Measurements from ENCODE around the gene FARP2.

DNA sequence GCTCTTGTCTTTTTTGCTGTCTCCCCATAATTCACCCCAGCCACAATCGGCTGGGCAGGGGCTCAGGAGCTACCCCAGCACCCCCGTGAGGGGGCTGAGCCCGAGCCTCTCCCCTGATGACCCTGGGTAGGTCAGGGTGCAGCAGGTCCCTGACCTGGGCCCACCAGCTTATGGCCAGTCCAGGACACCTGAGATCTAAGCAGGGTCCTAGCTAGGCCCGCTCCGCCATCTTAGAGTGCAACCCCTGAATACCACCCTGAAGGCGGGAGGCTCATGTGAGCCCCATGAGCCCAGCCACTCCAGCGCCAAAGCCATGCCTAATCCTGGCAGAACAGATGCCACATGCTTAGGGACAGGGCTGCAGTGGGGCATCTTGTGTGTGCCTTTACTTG is 136.1 kb downstream of the FARP2 start:
- TF ChIP-seq CEBPB (IDR thresholded peaks at IDR 0.05; ENCODE audit: low read depth, low read length) (no peak), MXI1 (IDR thresholded peaks at IDR 0.05; ENCODE audit: borderline replicate concordance, low read depth, low read length) (no peak)
- TF ChIP-seq, protein P1, sequence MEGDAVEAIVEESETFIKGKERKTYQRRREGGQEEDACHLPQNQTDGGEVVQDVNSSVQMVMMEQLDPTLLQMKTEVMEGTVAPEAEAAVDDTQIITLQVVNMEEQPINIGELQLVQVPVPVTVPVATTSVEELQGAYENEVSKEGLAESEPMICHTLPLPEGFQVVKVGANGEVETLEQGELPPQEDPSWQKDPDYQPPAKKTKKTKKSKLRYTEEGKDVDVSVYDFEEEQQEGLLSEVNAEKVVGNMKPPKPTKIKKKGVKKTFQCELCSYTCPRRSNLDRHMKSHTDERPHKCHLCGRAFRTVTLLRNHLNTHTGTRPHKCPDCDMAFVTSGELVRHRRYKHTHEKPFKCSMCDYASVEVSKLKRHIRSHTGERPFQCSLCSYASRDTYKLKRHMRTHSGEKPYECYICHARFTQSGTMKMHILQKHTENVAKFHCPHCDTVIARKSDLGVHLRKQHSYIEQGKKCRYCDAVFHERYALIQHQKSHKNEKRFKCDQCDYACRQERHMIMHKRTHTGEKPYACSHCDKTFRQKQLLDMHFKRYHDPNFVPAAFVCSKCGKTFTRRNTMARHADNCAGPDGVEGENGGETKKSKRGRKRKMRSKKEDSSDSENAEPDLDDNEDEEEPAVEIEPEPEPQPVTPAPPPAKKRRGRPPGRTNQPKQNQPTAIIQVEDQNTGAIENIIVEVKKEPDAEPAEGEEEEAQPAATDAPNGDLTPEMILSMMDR (conservative IDR thresholded peaks at IDR 0.05; ENCODE audit: low read depth, low read length) = no peak

Measured in IMR-90 (cell line).